ENCODE results near the gene RELN. TPM values are rescaled to one million over a fixed set of nuclear protein-coding genes. Genes with fewer than 3 reads are reported as not detected.

The RELN gene
- polyA plus RNA-seq, 1 experiment = 4.3 TPM

DNA sequence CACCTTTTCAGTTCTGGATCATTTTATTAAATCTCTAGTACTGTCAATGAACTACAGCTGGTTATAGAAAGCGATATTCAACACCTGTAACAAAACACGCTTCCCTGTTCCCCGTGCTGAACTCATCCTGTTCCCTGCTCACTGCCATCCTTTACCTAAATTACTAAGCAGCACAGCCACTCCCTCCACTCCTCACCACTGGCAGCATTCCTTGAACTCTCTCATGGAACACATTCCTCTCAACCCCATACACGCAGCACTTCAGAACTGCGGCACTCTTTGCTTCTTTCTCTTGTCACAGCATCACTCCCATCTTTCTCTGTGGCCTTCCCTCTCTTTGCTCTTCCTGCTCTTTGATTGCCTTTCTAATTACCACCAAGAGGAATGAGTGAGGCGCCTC is 27.4 kb downstream of the RELN start:
- TF ChIP-seq, protein P1, sequence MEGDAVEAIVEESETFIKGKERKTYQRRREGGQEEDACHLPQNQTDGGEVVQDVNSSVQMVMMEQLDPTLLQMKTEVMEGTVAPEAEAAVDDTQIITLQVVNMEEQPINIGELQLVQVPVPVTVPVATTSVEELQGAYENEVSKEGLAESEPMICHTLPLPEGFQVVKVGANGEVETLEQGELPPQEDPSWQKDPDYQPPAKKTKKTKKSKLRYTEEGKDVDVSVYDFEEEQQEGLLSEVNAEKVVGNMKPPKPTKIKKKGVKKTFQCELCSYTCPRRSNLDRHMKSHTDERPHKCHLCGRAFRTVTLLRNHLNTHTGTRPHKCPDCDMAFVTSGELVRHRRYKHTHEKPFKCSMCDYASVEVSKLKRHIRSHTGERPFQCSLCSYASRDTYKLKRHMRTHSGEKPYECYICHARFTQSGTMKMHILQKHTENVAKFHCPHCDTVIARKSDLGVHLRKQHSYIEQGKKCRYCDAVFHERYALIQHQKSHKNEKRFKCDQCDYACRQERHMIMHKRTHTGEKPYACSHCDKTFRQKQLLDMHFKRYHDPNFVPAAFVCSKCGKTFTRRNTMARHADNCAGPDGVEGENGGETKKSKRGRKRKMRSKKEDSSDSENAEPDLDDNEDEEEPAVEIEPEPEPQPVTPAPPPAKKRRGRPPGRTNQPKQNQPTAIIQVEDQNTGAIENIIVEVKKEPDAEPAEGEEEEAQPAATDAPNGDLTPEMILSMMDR (IDR thresholded peaks at IDR 0.05; ENCODE audit: insufficient read depth, low read depth, low read length) = no peak
- Histone ChIP-seq H3K27me3 (ENCODE audit: control insufficient read depth, insufficient read depth, low read length) (no peaks in the 10 kb centered on the region; the same call in 1 of the 2 replicates), H3K36me3 (ENCODE audit: control insufficient read depth, insufficient read depth, low read length) (no peaks in the 10 kb centered on the region), H3K4me3 (ENCODE audit: low read depth, low read length) (no peak overlapping the region)
- no peak for DNase-seq (ENCODE audit: low read depth)
- ChIA-PET POLR2A (no interaction called here), CTCF (no interaction called here)

DNA sequence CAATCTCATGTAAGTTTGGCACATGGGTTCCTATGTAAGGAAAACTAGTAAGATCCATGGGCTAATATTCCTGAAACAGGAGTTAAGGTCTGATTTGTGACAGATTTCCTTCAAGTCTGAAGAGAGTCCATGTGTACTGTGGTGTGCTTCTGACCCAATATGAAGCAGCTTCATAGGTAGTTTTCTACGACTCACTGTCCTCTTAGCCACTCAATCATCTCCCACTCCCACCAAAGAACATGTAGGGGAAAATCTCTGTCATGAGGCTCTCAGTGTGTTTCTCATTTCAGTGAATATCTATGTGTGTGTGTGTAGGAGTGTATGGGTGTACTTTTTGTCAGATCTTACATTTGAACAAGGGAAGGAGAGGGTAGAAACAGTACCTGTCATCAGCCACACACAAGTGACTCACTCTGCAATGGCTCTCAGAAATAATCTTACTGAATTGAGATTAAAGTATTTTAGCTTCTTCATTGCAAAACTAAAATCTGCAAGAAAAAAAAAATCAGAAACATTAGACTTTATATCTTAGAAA is 31.1 kb downstream of the RELN start:
- CTCF ChIA-PET = no interaction called here
- TF ChIP-seq, protein P1 (IDR thresholded peaks at IDR 0.05; ENCODE audit: insufficient read depth, low read depth, low read length) = no peak
- Histone ChIP-seq H3K27me3 (ENCODE audit: control insufficient read depth, insufficient read depth, low read length) (no peaks in the 10 kb centered on the region), H3K36me3 (ENCODE audit: control insufficient read depth, insufficient read depth, low read length) (no peaks in the 10 kb centered on the region), H3K4me3 (ENCODE audit: low read depth, low read length) (no peak overlapping the region)
- POLR2A ChIA-PET = no interaction called here
- DNase-seq (ENCODE audit: low read depth) = no peak

DNA sequence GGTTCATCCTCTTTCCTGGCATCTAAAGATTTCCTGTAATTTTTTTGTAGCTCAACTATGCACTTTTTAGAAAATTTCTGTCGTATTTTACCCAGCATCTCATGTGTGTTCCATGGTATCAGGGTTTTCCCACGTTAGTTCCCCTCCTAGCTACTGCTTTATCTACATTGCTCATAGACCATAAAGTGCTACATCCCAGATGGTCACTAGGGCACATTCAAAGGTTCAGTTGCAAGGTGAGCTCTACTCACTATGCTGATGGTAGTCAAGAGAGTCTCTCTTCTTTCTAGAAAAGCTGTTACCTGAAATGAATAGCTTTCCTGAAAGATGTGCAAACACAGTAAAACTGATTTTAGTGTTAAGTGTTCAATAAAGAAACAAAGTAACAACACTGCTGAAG is 33.5 kb downstream of the RELN start:
- H3K4me3 ChIP-seq (ENCODE audit: low read depth, low read length) = no peak overlapping the region
- no peaks in the 10 kb centered on the region for H3K27me3 ChIP-seq (ENCODE audit: control insufficient read depth, insufficient read depth, low read length)
- CTCF ChIA-PET = no interaction called here
- POLR2A ChIA-PET = no interaction called here
- TF ChIP-seq, protein P1 (IDR thresholded peaks at IDR 0.05; ENCODE audit: insufficient read depth, low read depth, low read length) = no peak
- DNase-seq (ENCODE audit: low read depth) = no peak
- no peaks in the 10 kb centered on the region for H3K36me3 ChIP-seq (ENCODE audit: control insufficient read depth, insufficient read depth, low read length)

DNA sequence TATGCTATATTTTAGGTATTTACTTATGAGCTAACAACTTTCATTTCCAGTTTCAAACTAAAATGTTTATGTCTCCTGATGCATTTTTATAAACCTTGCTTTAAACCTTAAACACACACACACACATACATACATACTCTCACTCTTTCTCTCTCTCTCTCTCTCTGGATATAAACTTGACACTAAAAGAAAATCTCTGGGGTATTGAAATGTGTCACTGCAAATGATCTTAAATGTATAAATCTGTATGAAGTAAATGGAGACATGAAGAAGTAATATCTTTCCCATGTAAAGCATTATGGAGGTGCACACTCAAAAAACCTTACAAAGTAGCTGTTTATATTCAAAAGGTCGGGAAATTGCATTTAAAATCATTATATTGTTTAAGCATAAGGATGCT is 37.0 kb downstream of the RELN start:
- Histone ChIP-seq H3K4me3 (ENCODE audit: low read depth, low read length) (no peak overlapping the region), H3K36me3 (ENCODE audit: control insufficient read depth, insufficient read depth, low read length) (no peaks in the 10 kb centered on the region), H3K27me3 (ENCODE audit: control insufficient read depth, insufficient read depth, low read length) (no peaks in the 10 kb centered on the region)
- ChIA-PET CTCF (no interaction called here), POLR2A (no interaction called here)
- TF ChIP-seq, protein P1 (IDR thresholded peaks at IDR 0.05; ENCODE audit: insufficient read depth, low read depth, low read length) = no peak
- no peak for DNase-seq (ENCODE audit: low read depth)

DNA sequence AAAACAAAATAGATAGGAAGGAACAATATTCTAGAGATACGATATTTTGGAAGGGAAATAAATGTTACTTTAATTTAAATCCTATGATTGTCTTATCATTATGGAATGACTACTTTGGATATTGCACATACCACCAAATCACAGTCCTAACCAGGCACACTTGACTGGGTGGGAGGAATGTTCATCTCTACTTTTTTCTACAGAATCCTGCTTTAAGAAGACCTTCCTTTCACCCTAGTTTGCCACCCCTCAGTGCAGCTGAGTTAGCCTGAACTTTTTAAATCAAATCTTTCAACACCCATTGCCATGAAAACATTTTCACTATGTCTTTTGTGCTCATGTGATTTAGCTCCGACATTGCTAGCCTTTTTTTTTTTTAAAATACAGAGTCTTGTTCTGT is 38.1 kb downstream of the RELN start:
- TF ChIP-seq, protein P1 (IDR thresholded peaks at IDR 0.05; ENCODE audit: insufficient read depth, low read depth, low read length) = no peak
- Histone ChIP-seq H3K36me3 (ENCODE audit: control insufficient read depth, insufficient read depth, low read length) (no peaks in the 10 kb centered on the region), H3K4me3 (ENCODE audit: low read depth, low read length) (no peak overlapping the region), H3K27me3 (ENCODE audit: control insufficient read depth, insufficient read depth, low read length) (no peaks in the 10 kb centered on the region)
- DNase-seq (ENCODE audit: low read depth) = no peak
- POLR2A ChIA-PET = no interaction called here
- CTCF ChIA-PET = no interaction called here

Measured in BJ (cell line).